ENCODE measurements around the gene SPON1.
"Not testable (repeated sequence)": the region's sequence is repeated elsewhere in the genome, so short reads cannot be mapped to it uniquely, and the experiment has no call there.

Gene SPON1

DNA sequence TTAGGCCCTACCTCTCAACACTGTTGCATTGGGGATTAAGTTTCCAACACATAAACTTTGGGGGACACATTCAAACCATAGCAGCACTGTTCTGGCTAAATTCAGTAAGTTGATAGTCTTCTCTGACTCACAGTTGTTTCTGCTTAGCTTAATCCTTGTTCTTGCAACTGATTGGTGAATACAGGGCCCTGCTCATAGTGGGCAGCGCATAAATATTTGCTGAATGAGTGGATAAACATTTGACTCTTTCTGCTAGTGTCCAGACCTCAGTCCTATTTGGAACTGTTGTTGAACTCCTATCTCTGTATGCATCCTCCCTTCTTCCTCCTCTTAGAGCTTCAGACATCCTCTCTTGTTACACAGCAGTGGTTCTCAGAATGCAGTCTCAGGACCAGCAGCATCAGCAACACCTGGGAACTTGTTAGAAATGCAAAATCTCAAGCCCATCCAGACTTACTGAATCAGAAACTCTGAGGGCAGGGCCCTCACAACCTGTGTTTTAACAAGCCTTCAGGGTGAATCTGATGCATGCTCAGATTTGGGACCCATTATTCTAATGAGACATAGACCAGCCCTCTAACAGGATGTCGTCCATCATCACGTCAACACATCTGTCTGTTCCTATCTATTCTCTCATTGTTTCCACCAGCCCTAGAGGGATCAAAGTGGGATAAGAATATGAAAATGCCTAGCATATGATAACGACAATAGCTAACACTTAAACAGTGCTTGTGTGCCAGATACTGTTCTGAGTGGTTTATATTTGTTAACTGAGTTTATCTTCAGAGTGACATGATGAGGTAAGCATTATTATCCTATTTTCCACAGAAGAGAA lies 22.3 kb downstream of the SPON1 start:
- DNase-seq: no peak

DNA sequence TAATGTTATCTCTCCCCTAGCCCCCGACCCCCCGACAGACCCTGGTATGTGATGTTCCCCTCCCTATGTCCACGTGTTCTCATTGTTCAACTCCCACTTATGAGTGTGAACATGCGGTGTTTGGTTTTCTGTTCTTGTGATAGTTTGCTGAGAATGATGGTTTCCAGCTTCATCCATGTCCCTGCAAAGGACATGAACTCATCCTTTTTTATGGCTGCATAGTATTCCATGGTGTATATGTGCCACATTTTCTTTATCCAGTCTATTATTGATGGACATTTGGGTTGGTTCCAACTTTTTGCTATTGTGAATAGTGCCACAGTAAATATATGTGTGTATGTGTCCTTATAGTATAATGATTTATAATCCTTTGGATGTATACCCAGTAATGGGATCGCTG lies 24.2 kb downstream of the SPON1 start:
- DNase-seq: not testable (repeated sequence)

DNA sequence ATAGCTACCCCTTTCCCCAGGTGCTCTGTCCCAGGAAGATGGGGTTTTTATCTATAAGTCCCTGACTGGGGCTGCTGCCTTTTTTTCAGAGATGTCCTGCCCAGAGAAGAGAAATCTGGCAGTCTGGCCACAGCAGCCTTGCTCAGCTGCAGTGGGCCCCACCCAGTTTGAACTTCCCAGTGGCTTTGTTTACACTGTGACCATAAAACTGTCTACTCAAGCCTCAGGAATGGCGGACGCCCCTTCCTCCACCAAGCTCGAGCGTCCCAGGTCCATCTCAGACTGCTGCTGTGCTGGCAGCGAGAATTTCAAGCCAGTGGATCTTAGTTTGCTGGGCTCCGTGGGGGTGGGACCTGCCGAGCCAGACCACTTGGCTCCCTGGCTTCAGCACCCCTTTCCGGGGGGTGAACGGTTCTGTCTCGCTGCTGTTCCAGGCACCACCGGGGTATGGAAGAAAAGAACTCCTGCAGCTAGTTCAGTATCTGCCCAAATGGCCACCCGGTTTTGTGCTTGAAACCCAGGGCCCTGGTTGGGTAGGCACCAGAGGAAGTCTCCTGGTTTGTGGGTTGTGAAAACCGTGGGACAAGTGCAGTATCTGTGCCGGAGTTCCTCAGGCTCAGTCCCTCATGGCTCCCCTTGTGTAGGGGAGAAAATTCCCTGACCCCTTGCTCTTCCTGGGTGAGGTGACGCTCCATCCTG lies 29.8 kb downstream of the SPON1 start:
- not testable (repeated sequence) for DNase-seq

DNA sequence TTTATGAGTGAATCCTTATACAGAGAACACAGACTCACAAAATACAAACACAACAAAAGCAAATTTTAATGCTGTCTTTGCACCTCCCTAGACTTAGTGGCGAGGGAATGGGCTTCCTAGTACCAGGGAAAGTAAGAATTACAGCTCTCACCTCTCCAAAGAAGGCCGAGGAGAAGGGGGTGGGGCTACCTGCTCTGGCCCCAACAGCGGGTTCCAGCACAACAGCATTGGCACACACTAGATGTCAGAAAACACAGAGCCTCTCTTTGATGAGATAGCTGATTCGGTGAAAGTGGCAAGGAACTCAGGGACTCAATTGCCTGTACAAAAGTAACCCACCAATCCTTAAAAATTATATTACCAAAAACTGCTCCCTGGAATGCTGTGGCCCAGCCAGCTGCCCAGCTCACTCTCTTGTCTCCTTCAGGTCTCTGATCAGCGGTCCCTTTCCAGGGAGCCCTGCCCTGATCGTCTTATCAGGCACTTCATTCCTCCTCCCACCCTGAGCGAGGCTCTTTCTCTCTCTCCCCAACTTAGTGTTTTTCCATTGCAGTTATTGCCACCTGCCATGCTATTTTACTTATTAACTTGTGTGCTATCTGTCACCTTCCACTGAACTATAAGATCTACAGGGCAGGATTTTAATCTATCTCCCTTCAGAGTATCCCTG lies 30.7 kb downstream of the SPON1 start:
- DNase-seq: no peak

DNA sequence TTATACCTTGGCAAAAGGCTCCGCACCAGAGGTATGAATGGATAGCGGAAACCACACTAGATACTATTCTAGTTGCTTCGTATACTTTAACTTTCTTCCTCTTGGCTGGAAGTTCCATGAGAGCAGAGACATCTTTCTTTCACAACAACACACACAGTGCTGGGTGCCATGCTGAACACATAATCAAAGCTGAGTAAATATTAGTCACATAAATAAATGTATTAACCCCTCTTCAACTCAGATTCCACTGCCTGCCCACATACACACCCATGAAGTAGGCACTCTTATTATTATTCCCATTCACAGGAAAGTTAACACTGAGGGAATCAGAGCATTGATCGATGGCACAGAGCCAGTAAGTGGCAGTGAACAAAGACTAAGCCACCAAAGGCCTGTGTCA lies 35.4 kb downstream of the SPON1 start:
- no peak for DNase-seq

DNA sequence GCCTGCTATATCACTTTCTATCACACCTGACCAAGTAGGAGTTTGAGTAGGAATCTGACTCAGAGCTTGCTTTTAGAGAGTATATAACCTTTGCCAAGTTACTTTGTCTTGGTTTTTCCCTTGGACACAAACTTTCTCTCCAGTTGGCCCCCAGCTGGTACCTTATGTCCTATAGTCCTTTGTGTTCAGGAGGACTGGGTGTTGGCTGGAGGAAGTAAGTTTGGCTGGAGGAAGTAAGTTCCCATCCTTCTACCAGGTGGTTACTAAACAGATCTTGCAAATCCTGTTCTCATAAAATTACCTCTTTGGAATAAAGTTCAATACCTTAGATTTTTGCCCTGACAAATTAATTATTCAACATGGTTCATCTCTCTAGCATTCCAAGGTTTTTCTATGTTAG lies 37.2 kb downstream of the SPON1 start:
- DNase-seq: no peak

DNA sequence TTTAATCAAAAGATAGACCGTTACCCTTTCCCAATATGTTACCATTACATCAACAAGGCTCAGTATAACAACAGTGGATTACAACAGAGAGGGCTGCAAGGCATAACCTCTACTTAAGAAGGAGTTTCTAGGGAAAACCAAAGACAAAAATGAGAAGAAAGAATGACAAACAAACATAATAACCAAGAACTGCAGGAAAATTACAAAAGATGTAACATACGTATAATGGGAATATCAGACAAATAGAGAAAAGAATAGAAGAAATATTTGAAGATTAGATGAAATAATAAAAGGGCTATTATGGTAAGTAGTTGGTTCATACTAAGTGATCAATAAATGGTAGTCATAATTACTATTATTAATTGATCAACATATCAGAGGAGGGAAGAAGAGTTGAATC lies 39.1 kb downstream of the SPON1 start:
- DNase-seq: no peak

DNA sequence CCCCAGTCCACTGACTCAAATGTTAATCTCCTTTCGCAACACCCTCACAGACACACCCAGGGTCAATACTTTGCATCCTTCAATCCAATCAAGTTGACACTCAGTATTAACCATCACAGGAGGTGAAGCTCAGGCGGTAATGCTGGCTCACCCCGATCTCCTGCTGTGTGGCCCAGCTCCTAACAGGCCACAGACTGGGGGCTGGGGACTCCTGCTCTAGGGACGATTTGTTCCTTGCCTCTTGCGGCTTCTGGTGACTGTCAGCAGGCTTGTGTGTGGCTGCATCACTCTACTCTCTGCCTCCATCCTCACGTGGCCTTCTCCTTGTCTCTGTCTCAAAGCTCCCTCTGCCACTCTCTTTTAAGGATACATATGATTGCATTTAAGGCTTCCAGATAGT lies 45.0 kb downstream of the SPON1 start:
- no peak for DNase-seq

DNA sequence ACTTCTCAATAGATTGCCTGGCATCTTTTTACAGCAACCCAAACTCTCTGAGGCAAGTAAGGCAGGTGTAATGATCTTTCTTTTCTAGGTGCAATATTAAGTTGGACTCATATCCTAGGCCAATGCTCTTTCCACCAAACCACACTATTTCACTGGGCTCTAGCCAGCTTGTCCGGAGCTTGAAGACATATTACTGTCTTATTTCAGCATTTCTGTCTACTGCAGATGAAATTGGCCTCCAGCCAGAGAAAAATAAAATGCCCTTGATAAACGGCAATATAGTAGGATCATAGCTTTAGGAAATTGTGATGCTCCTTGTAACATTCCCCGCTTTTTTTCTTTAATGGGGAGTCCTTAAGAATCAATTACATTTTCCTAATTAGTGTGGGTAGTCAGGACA lies 48.1 kb downstream of the SPON1 start:
- no peak for DNase-seq

DNA sequence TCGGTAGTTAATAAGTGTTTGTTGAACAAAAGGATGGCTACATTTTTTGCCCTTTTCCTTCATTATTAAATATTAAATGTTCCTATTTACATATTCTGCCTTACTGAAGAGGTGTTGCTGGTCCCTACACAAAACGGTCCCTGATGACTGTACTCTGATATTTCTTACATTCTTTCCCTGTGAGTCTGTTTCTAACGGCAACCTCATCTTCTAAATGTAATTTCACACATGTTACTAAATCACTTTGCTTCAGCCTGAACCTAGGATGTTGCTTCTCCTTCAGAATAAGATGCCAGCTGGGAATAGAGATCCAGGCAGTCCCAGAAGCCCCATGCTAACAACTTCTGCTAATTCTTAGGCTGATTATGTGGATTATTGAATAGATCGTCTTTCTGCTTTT lies 50.3 kb downstream of the SPON1 start:
- DNase-seq: no peak

DNA sequence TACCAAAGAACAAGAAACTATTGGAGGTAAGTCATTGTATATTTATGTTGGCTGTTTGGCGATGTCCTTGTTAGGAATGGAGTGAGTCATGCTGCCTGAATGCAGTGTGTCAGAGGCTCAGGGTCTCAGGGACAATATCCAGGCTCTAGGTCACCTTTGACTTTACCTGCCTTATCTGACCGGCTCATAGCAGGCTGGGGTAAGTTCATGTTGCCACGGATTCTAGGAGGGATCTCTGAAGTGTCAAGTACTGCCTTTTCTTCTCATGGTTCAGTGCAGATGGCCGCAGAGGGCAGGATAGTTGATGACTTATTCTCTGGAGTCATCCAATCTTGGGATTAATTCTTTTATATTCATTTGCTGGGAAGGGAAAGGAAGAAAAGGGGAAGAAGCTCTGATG lies 53.2 kb downstream of the SPON1 start:
- DNase-seq: no peak

DNA sequence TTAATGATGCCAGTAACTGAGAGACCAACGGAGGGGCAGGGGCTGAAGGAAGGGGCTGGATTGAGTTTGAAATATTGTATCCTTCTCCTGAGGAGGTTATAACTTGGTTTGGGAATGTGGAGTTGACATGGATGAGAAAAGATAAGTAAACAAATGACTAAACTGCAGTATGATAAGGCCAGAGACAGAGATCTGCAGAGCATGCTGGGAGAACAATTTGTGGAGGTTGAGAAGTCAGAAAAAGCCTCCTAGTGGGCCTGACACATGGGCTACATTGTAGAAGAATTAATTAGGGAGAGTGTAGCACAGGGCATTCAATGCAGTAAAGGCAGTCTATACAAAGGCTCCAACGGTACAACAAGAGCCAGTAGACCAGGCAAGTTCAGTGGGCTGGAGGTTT lies 55.9 kb downstream of the SPON1 start:
- DNase-seq: no peak

DNA sequence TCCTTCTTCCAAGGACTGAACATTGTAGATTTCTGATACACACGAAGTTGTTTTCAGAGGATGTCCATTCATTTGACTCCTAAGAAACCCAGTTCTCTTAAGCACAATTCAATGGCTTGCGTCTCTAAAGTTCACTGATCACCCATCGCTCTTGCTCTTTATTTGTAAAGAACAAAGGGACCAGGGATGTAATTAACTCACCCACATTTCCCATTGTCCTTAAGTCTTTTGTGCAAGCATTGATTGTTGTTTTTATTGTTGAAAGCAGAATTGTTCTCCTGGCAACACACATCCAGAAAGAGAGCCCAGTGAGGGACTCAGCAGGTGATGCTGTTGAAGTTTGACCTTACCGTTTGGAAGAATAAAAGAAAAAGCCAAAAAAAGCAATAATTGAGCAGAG lies 59.2 kb downstream of the SPON1 start:
- no peak for DNase-seq

DNA sequence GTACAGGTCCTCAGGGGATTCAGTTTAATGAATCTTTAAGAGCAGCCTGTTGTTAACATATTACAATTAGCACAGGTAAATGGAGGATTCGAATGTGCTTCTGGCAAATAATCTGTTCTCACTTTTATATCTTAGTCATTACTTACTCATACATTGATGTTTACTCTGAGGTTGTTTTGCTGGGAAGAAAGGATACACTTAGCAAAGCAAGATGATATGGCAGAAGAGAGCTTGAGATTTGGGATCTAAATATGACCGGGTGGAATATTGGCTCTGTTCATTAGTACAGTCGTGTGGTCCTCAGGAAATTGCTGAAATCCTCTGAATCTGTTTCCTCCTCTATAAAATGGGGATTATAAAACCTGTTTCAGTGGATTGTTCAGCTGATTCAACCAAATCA lies 59.7 kb downstream of the SPON1 start:
- no peak for DNase-seq

DNA sequence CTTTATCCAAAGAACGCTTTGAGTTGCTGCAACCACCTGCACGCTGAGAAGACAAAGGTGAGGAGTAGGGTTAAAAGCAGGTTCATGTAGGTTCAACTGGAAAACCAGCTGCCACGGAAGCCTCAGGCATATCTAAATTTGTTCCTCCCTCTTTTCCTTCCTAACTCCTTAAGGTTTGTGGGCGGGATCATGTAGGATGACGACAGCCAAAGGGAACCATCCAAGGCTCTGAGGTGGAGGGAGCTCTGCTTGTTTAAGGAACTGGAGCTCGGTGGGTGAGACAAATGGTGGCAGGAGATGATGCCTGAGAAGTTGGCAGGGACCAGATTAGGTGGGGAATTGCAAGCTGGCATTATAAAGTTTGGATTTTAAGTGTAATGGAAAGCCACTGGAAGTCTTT lies 60.3 kb downstream of the SPON1 start:
- no peak for DNase-seq

DNA sequence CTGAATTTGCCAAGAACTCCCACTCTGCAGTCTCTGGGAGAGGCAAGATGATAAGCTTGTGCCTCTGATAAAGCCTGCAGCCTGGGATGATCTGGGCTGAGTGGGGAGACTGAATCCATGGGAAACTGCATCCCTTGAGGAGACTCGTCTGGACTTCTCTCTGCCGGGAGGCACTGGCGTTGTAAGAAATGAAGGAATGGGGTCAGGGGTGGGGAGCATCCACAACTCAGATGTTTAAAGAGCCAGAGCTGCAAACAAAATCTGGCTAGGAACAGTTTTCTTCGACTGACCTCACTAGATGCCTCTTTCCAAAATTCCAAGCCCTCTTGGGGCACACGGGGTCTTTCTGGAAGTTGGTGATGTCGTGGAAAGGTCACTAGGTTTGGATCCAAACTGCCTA lies 64.4 kb downstream of the SPON1 start:
- DNase-seq: no peak

DNA sequence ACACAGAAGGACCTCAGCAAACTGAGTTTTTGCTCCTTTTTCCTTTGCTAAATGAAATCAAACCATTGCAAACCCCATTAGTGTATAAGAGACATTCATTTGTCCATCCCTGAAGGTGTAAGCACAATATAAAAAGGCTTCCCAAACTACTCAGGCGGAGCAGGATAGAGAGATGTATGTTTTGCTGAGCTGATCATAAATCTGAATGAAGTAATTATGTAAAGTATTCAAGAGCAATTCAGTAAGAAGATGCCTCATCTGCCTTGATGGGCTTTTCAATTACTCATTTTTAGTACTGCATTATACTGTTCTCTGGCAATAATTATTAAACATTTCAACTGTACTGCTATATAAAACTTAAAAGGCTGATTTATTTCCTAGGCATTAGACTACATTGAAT lies 65.0 kb downstream of the SPON1 start:
- DNase-seq: no peak

DNA sequence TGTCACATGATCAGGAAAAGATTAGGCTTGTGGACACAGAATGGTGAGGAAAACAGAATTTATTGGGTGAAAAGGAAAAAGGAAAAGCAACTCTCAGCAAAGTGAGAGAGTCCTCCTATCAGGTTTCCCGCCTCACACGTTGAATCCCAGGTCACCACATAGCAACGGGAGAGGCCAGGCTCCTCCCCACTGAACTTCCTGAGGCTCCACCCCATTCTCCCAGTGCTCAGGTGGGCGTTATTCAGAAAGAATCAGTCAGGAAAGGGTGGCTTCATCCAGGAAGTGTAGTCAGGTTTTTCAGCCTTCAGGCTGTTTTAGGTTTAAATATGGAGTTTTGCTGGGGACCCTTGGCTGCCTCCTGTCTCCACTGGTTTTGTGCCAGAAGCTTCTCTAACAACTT lies 66.9 kb downstream of the SPON1 start:
- DNase-seq: no peak

DNA sequence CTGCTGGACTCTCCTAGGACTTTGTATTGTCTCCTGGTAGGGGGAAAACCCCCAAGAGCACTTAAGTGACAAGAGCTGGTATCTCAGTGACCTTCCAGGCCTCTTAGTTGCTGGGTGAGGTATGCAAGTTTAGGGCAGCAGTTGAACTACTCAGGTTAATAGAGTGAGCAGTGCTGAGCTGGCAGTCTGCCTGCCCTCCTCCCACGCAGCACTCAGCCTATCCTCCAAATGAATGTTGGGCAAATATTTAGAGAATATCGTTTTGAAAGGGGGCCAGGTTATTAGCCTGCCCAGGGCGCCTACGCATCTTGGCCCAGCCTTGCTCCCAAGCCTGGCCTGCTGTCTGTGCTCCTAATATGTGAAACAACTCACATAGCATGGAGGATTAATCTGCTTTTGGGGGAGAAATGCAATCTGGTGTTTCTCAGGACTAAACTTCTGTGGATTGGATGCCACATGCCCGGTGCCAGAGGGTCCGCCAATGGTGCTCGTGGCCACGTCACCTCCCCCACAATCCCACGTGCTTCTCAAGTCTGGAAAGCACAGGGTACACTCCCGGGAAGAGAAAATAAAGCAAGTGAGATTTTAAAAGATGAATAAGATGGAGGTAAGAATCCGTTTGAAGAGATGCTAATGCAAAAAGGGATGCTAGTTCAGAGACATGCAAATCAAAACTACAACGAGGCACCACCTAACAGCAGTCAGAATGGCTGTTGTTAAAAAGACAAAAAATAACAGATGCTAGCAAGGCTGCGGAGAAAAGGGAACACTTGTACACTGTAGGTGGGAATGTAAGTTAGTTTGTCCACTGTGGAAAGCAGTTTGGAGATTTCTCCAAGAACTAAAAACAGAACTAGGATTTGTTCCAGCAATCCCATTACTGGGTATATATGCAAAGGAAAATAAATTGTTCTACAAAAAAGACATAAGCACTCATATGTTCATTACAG lies 67.7 kb downstream of the SPON1 start:
- no peak for DNase-seq

DNA sequence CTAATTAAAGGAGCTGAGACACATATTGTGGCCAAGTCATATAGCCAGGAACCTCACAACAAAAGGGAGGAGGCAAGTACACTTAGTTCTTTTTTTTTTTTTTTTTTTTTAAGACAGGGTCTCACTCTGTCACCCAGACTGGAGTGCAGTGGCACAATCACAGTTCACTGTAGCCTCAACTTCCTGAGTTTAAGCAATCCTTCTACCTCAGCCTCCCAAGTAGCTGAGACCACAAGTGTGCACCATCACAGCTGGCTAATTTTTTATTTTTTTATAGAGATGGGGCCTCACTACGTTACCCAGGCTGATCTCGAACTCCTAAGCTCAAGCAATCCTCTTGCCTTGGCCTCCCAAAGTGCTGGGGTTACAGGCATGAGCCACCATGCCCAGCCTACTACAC lies 73.0 kb downstream of the SPON1 start:
- DNase-seq: not testable (repeated sequence)

DNA sequence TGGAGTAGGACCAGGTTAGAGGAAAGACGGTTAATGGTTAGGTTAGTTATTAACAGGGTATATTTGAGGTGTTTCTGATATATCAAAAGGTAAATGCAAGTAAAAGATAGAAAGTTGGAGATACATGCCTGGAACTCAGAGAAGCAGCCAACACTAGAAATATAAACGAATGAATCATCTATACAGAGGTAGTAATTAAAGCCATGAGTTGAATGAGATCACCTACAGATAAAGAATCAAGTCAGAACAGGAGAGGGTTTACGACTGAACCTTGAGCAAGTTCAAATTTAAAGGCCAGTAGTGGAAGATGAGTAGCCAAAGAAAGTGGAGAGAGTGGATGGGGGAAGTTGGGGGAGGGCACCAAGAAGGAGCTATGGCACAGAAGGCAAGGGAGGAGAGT lies 73.9 kb downstream of the SPON1 start:
- no peak for DNase-seq

DNA sequence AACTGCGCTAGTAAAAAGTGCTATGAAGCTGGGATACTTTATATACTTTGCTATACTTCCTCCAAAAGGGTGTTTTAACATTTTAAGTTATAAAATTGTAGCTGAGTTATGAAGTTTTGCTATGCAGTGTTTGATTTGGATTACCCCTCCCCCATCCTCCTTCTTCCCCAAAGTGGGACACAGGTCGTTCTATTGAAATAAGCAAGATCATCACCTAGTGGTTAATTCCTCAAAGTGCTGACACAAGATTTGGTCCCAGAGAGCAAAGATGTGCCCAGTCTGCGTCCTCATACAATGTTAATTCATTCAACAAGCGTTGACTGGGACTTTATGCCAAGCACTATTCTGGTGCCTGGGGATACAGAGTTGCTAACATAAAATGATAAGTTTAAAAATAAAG lies 78.5 kb downstream of the SPON1 start:
- DNase-seq: no peak

DNA sequence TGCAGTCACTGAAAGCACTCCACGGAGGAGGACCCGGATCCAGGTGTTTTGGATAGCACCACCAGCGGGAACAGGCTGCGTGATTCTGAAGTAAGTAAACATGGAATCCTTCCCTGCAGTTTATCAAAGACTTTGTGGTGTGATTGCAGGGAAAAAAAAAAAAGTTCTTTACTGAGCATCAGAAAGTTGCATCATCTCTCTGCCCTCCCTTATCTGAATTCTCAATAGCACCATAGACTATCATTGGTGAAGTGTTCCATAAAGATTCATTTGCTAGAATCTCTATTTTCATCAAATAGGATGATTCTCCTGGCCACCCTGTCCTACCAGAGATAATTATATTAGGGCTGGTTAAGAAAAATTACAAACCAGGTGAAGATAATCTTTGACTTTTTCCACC lies 79.0 kb downstream of the SPON1 start:
- DNase-seq: no peak
